ENCODE data around the gene GPC6.

Gene GPC6

DNA sequence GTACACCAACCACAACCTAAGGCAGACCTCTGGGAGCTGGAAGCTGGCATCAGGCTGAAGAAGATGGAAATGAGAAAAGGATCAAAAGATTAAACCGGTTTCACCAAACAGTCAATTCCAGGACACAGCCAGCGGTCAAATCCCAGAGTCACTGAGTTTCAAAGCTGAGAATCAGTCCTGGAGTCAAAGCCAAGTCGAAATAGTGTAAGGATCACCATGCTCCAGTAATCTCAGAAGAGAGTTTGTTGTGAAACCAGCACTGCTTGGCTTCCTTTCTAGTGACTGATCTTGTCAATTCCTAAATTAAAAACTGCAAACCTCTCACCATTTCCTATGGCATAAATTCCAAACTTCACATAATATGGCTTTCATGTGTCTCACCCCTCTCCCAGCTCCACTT, 198.8 kb downstream of the GPC6 start:
- ChIA-PET POLR2A (no interaction called here), CTCF (no interaction called here)
- no peak for TF ChIP-seq ZNF629 (tag by site-specific recombination; IDR thresholded peaks at IDR 0.05)
- Histone ChIP-seq H3K9me3 (ENCODE audit: control insufficient read depth, insufficient read depth, low read depth, low read length) (no peaks in the 10 kb centered on the region), H3K36me3 (ENCODE audit: control insufficient read depth in 2 of 2, insufficient read depth in 1 of 2, low read length in 2 of 2) (no peaks in the 10 kb centered on the region), H3K4me1 (ENCODE audit: control insufficient read depth, insufficient read depth, low read length) (no peaks in the 10 kb centered on the region), H3K27ac (ENCODE audit: extremely low read depth, low read depth, low read length) (no peak overlapping the region), H3K4me3 (ENCODE audit: low read depth, low read length) (no peak overlapping the region)

DNA sequence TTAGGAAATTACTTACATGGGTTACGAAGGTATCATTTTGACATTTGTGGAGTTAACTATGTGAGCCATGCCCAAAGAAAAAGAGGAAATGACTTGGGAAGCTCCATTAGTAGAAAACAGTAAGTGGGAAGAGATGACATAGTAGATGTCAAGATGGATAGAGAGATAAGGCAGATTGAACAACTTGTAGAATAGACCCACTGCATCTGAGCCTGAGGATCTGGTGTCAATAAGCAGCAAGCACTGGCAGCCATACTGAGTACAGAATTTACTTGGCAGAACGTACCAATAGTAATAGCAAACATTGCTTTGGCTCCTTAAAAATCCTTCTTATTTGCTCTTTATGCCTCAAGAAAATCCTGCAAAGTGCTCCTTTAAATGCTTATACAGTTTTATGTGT, 203.8 kb downstream of the GPC6 start:
- H3K4me1 ChIP-seq (ENCODE audit: control insufficient read depth, insufficient read depth, low read length), result no peaks in the 10 kb centered on the region
- no peak overlapping the region for H3K27ac ChIP-seq (ENCODE audit: extremely low read depth, low read depth, low read length)
- H3K36me3 ChIP-seq (ENCODE audit: control insufficient read depth in 2 of 2, insufficient read depth in 1 of 2, low read length in 2 of 2), result no peaks in the 10 kb centered on the region
- no peak for TF ChIP-seq ZBTB21 (tag by site-specific recombination; IDR thresholded peaks at IDR 0.05)
- no peak for TF ChIP-seq ZBTB48 (tag by site-specific recombination; IDR thresholded peaks at IDR 0.05)
- no peak for TF ChIP-seq KLF10 (tag by site-specific recombination; IDR thresholded peaks at IDR 0.05)
- TF ChIP-seq ZNF292 (tag by site-specific recombination; IDR thresholded peaks at IDR 0.05; ENCODE audit: borderline replicate concordance, low read depth), result no peak
- TF ChIP-seq ZNF211 (tag by site-specific recombination; IDR thresholded peaks at IDR 0.05; ENCODE audit: low read depth), result no peak
- no peak for TF ChIP-seq ZFP3 (tag by site-specific recombination; IDR thresholded peaks at IDR 0.05; ENCODE audit: low read depth)
- no peak for TF ChIP-seq ZNF585B (tag by site-specific recombination; IDR thresholded peaks at IDR 0.05)
- no peak for TF ChIP-seq ZNF792 (tag by site-specific recombination; IDR thresholded peaks at IDR 0.05)
- TF ChIP-seq, protein P1, sequence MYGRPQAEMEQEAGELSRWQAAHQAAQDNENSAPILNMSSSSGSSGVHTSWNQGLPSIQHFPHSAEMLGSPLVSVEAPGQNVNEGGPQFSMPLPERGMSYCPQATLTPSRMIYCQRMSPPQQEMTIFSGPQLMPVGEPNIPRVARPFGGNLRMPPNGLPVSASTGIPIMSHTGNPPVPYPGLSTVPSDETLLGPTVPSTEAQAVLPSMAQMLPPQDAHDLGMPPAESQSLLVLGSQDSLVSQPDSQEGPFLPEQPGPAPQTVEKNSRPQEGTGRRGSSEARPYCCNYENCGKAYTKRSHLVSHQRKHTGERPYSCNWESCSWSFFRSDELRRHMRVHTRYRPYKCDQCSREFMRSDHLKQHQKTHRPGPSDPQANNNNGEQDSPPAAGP (tag by site-specific recombination; IDR thresholded peaks at IDR 0.05), result no peak
- TF ChIP-seq, protein P2, sequence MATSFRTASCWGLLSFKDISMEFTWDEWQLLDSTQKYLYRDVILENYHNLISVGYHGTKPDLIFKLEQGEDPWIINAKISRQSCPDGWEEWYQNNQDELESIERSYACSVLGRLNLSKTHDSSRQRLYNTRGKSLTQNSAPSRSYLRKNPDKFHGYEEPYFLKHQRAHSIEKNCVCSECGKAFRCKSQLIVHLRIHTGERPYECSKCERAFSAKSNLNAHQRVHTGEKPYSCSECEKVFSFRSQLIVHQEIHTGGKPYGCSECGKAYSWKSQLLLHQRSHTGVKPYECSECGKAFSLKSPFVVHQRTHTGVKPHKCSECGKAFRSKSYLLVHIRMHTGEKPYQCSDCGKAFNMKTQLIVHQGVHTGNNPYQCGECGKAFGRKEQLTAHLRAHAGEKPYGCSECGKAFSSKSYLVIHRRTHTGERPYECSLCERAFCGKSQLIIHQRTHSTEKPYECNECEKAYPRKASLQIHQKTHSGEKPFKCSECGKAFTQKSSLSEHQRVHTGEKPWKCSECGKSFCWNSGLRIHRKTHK (tag by site-specific recombination; IDR thresholded peaks at IDR 0.05), result no peak
- TF ChIP-seq ZBTB1 (tag by site-specific recombination; IDR thresholded peaks at IDR 0.05), result no peak
- TF ChIP-seq, protein P3, sequence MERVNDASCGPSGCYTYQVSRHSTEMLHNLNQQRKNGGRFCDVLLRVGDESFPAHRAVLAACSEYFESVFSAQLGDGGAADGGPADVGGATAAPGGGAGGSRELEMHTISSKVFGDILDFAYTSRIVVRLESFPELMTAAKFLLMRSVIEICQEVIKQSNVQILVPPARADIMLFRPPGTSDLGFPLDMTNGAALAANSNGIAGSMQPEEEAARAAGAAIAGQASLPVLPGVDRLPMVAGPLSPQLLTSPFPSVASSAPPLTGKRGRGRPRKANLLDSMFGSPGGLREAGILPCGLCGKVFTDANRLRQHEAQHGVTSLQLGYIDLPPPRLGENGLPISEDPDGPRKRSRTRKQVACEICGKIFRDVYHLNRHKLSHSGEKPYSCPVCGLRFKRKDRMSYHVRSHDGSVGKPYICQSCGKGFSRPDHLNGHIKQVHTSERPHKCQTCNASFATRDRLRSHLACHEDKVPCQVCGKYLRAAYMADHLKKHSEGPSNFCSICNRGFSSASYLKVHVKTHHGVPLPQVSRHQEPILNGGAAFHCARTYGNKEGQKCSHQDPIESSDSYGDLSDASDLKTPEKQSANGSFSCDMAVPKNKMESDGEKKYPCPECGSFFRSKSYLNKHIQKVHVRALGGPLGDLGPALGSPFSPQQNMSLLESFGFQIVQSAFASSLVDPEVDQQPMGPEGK (tag by site-specific recombination; IDR thresholded peaks at IDR 0.05), result no peak
- no peak for TF ChIP-seq ZNF530 (tag by site-specific recombination; IDR thresholded peaks at IDR 0.05; ENCODE audit: low read depth)
- no peak for TF ChIP-seq ZNF10 (tag by site-specific recombination; IDR thresholded peaks at IDR 0.05)
- TF ChIP-seq ZNF654 (tag by site-specific recombination; IDR thresholded peaks at IDR 0.05; ENCODE audit: low read depth), result no peak
- TF ChIP-seq ZBTB17 (tag by site-specific recombination; IDR thresholded peaks at IDR 0.05), result no peak
- TF ChIP-seq ZNF248 (tag by site-specific recombination; IDR thresholded peaks at IDR 0.05), result no peak
- no peaks in the 10 kb centered on the region for H3K9me3 ChIP-seq (ENCODE audit: control insufficient read depth, insufficient read depth, low read depth, low read length)
- POLR2A ChIA-PET, result no interaction called here
- CTCF ChIA-PET, result no interaction called here
- no peak overlapping the region for H3K4me3 ChIP-seq (ENCODE audit: low read depth, low read length)

DNA sequence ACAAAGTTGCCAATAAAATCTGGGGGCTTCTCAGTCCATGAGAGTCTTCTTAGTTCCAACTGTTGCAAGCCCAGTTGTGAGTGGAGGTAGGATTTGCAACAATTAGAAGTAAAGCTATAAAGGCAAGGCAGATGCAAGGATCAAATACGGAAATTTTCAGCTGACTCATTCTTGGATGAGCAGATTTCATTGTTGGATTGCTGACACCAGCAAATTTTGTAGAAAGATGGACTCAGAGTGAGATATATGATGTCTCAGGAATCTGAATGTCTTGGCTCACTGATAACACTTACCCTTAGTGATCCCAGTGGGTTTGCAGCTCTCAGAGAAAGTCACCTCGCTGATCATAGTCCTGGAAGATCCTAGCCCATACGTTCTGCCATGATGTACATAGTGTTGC, 209.0 kb downstream of the GPC6 start:
- POLR2A ChIA-PET, result no interaction called here
- CTCF ChIA-PET, result interaction anchor here (0.6 kb wide), 1 partner anchor 149 kb away, joined by 3 read pairs; no protein-coding TSS in a partner anchor
- TF ChIP-seq ZNF341 (tag by site-specific recombination; IDR thresholded peaks at IDR 0.05; ENCODE audit: low read depth) (no peak), ZBTB8A (tag by site-specific recombination; IDR thresholded peaks at IDR 0.05) (no peak), ZNF623 (tag by site-specific recombination; IDR thresholded peaks at IDR 0.05) (no peak), ZNF174 (tag by site-specific recombination; IDR thresholded peaks at IDR 0.05) (no peak), ZNF785 (tag by site-specific recombination; IDR thresholded peaks at IDR 0.05) (no peak), ZNF677 (tag by site-specific recombination; IDR thresholded peaks at IDR 0.05) (no peak), ZNF707 (tag by site-specific recombination; IDR thresholded peaks at IDR 0.05) (no peak), ZNF571 (tag by site-specific recombination; IDR thresholded peaks at IDR 0.05) (no peak)
- TF ChIP-seq, protein P4, sequence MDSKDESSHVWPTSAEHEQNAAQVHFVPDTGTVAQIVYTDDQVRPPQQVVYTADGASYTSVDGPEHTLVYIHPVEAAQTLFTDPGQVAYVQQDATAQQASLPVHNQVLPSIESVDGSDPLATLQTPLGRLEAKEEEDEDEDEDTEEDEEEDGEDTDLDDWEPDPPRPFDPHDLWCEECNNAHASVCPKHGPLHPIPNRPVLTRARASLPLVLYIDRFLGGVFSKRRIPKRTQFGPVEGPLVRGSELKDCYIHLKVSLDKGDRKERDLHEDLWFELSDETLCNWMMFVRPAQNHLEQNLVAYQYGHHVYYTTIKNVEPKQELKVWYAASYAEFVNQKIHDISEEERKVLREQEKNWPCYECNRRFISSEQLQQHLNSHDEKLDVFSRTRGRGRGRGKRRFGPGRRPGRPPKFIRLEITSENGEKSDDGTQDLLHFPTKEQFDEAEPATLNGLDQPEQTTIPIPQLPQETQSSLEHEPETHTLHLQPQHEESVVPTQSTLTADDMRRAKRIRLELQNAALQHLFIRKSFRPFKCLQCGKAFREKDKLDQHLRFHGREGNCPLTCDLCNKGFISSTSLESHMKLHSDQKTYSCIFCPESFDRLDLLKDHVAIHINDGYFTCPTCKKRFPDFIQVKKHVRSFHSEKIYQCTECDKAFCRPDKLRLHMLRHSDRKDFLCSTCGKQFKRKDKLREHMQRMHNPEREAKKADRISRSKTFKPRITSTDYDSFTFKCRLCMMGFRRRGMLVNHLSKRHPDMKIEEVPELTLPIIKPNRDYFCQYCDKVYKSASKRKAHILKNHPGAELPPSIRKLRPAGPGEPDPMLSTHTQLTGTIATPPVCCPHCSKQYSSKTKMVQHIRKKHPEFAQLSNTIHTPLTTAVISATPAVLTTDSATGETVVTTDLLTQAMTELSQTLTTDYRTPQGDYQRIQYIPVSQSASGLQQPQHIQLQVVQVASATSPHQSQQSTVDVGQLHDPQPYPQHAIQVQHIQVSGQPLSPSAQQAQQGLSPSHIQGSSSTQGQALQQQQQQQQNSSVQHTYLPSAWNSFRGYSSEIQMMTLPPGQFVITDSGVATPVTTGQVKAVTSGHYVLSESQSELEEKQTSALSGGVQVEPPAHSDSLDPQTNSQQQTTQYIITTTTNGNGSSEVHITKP (tag by site-specific recombination; IDR thresholded peaks at IDR 0.05), result no peak

More for the DNA sequence above, 209.0 kb downstream of the GPC6 start:
- H3K36me3 ChIP-seq (ENCODE audit: control insufficient read depth in 2 of 2, insufficient read depth in 1 of 2, low read length in 2 of 2), result no peaks in the 10 kb centered on the region
- no peaks in the 10 kb centered on the region for H3K4me1 ChIP-seq (ENCODE audit: control insufficient read depth, insufficient read depth, low read length)
- H3K9me3 ChIP-seq (ENCODE audit: control insufficient read depth, insufficient read depth, low read depth, low read length), result no peaks in the 10 kb centered on the region
- no peak overlapping the region for H3K4me3 ChIP-seq (ENCODE audit: low read depth, low read length)
- H3K27ac ChIP-seq (ENCODE audit: extremely low read depth, low read depth, low read length), result no peak overlapping the region
